GM19372 (cell line): ENCODE results near the gene B4GALNT3.

Source experiments
- ATAC-seq: cut with Tn5 transposase; IDR thresholded peaks from one replicate; pipeline ENCODE4 v1.9.1; 2021; ENCODE audit warnings: mild to moderate bottlenecking, low read depth, moderate library complexity; ENCODE audit not compliant: unreplicated experiment

The B4GALNT3 gene

DNA sequence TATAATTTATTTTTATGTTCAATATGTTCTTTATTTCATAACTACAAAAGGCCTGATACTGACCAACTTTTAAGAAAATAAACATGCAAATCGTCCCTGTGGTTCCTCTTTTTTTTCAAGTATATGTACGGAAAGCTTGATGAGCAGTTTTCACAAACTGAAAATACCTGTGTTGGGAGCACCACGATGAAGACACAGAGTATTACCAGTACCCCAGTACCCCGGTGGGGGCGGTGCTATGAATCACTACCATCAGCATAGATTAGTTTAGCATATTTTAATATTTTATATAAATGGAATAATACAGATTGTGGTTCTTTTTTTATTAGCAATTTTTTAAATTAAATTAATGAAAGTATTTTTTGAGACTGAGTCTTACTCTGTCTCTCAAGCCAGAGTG lies 7.0 kb downstream of the B4GALNT3 start:
- no peak for ATAC-seq

DNA sequence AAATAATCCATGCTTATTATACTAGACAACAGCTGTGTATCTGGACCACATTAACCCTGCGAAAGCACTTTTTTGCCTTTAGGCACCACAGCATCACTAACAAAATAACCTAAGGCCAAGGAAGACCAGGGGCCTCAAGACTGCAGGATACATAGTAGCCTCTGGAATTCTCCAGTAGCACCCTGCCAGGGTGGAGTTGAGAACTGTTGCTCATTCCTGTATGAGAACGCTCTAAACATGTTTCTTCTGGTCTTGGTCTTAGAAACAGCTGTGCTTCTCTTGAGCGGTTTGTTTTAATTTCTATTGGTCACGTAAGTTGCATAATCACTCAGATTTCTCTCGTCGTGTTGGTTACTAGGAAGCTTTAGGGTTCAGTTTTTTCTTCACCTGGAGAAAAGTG lies 7.9 kb downstream of the B4GALNT3 start:
- no peak for ATAC-seq

DNA sequence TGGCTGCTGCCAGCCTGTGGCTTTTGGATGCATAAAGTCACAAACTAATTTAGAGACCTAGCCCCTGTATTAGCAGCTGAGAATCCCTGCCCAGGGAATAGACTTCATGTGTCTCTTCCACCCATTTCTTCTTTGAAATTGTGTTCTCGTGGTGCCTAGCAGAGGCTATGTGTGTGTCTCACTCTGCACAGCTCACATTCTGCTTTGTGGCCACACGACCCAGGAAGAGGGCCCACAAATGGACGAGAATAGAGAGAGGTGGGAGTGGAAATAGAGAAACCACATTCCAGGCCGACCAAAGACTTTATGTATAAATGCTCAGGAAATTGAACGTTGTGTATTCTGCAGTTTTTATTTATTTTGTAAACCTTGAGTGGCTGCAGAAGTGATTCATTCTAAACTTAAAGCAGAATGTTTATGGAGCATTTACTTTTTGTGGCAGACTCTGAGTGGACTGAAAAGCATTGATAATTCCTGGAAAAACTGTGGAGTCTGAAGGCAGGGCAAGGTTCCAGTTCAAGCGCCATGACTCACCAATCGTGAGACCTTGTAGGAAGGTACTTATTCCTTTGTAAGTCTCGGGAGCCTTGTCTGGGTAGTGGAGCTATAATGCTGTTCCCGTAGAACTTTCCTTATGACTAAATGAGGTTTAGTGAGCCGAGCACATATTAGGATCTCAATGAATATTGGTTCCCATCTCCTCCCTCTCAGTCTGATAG lies 9.1 kb downstream of the B4GALNT3 start:
- ATAC-seq = no peak

DNA sequence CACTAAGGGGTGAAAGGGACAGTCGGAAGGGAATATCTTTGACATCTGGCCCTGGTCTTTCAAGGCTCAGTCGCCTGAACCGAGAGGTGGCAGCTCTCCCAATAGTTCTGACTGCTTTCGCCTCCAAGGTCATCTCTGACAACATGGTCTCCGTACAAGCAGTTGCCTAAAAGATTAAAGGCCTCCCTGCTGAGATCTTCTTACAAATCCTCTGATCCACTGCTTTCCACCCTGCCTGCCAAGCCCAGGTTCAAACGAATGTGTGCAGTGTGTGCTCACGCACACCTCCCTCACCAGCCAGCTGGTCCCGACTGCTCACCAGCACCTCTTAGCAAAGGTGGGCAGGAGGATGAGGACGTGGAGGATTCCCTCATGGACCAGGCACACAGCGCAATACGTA lies 10.4 kb downstream of the B4GALNT3 start:
- ATAC-seq = no peak

DNA sequence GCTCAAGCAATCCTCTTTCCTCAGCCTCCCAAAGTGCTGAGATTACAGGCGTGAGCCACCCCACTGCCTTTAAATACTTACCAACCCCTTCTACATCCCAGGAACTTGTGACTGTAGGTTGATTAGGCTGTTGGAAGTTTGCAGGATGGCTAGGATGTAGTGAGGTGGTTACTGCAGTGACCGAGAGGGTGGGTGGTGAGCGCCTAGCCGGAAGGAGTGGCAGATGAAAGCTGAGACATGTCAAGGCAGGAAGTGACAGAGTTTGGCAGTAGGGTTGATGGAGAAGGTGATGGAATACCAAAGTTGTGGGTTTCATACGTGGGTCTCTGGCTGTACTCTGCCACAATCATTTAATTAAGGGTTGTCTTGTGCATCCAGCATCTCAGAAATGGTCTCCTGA lies 13.5 kb downstream of the B4GALNT3 start:
- no peak for ATAC-seq

DNA sequence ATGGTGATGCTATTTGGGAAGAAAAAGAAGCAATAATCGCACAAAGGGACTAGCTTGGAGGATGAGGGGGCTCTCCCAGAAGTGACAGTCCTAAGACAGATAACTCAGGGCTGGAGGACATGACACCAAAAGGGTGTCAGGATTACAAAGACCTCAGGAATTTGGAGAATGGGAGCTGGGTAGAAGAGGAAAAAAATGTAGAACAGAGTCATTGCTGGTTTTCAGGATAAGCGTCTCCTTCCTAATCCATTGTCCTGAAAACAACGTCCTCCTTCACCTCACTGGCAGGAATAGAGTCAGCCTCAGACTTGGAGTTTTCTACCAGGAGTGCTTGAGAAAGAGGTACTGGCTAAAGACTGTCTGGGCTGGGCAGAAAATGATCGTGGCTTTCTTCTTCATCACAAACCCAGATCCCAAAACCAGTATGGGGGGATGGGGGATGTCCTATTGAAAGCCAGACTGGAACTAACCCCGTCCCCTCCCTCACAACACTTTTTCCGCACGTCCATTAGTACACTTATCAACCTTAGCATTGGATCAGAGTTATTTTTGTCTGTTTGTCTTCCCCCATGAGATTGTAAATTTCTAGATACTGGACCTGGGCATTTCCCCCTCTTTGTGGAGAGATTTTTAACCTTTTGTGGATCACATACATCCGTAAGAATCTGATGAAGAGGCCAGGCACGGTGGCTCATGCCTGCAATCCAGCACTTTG lies 14.3 kb downstream of the B4GALNT3 start:
- no peak for ATAC-seq

DNA sequence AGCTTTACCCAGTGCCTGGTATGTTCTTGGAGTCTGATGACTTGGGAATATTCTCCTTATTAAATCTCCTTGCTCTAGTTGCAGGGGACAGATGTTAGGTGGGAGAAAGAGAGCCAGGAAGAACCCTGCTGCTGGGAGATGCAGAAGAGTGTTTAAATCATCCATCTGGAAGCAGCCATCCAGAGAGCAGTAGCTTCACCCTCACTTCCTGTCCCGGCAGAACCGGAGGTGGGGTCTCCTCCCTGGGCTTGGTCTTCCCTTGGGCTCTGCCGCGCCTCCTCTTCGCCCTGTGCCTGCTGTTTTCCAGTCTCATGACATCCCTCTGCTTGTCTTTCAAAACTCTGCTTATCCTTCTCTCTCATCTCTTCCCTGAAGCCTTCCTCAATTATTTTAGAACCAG lies 15.5 kb downstream of the B4GALNT3 start:
- no peak for ATAC-seq

DNA sequence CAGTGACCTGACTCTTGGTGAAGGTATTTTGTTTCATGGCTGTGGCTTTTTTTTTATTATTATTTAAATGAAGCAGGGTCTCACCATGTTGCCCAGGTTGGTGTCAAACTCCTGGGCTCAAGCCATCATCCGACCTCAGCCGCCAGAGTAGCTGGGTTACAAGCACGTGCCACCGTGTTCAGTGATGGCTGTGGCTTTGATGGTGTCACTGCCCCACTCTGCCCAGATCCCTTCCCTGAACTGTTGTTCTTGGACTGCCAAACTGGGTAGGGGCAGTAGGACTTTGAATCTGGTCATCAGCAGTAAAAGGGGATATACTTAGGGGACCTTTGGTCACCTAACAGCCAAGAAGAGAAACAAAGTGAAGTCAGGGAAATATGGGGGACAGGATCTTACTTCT lies 19.4 kb downstream of the B4GALNT3 start:
- ATAC-seq = no peak

DNA sequence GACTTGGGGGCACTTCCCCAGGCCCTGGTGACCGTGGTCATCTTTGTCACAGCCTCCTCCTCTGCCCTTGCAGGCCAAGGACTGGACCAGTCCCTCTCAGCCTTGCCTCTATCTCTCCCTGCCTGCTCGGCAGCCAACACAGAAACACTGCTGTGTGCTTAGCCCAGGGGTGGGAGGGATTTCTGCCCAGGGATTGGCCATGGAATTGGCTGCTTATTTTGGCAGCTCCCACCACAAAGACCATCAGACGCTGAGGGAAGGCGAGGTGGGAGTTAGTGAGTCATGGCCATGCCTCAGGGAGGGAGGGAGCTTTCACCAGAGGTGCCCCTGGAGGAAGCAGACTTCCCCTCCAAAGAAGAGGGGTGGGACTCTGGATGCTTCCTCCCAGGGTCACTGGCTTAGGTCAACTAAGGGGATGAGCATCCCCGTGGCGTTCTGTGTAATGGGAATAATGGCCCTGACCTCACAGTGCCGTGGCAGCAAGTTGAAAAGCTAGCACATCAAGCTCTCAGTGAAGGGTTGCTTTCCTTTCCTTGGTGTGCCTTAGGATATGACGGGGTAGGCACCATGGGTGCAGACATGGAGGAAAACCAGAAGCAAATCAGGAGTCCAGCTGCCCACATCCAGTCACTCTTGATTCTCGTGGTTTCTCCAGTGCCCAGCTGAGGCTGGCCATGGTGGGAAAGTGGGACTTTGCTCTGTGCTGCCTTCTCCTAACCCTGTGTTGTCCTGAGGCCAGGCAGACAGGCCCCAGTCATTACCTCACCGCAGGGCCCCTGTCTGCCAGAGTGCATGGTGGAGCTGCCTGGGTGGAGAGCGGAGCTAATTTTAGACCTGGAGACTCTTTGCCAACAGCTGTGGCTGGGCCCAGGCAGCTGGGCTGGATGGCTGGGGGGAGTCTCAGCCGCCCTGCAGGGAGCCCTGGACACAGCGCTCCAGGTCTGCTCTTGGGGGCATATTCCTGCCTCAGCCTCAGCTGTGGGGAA lies 21.4 kb downstream of the B4GALNT3 start:
- no peak for ATAC-seq

DNA sequence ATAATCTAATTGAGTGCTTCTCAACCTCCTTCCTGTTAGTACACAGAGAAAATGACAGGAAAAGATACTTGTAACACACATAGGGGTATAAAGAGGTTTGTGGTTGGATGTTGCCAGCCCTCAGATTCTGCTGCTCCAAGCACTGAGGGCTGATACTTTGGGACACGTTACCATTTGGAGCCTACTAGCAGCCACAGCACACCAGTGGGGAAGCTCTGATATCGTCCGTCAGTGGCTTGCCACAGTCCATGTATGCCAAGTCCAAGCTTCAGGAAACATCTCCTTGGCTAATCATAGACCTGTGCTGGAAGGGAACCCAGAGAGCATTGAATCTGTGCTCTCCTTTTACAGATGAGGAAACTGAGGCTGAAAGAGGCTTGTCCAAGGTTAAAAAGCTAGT lies 22.3 kb downstream of the B4GALNT3 start:
- ATAC-seq = no peak

DNA sequence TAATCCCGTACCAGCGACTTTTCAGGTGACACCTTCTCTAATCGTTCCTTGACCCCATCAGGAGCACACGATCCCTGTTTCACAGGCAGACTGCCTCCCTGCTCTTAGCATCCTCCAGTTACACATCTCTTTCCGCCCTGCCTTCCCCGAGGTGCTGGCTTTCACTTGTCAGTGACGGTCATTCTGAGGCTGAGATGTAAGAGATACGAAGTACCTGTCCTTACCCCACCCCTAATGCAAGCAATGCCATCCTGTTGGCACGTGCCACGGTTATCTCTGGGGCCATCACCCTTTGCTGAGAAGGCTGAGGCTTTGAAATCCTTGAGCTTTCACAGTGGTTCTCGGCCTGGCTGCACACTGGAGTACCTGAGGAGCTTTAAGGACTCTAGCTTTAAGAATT lies 24.4 kb downstream of the B4GALNT3 start:
- no peak for ATAC-seq

DNA sequence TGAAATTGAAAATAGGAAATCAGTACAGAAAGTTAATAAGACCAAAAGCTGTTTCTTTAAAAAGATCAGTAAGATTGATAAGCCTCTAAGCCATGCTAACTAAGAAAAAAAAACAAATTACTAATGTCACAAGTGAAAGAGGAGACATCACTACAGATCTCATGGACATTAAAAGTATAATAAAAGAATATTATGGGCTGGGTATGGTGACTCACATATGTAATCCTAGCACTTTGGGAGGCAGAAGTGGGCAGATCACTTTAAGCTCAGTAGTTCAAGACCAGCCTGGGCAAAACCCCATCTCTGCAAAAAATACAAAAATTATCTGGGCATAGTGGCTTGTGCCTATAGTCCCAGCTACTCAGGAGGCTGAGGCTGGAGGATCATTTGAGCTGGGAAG lies 30.5 kb downstream of the B4GALNT3 start:
- no peak for ATAC-seq

DNA sequence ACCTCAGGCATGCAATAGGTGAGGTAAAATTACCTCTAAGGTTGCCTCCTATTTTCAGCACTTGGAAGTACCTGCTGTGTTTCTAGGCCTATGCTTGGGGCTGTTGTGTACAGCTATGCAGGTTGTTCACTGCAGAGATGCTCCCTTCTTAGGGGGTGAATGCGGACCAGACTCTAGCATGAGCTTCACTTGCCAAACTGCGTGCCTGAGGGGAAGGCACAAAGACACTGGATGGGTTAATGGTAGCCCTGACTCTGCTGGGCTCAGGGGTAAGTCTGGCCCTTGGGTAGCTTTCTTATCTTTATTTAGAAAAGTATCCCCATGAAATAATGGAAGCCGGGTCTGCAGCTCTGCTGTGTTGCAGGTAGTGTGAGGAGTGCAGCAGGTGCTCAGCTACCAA lies 35.7 kb downstream of the B4GALNT3 start:
- no peak for ATAC-seq

DNA sequence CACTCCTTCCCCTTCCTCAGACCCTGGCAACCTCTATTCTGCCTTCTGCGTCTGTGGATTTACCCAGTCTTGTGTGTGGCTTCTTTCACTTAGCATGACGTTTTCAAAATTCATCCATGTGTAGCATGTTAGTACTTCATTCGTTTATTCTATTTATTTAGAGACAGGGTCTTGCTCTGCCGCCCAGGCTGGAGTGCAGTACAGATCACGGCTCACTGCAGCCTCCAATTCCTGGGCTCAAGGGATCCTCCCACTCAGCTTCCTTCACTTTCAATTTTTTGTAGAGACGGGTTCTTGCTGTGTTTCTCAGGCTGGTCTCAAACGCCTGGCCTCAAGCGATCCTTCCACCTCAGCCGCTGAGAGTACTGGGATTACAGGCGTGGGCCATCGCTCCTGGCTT lies 37.0 kb downstream of the B4GALNT3 start:
- ATAC-seq = no peak

DNA sequence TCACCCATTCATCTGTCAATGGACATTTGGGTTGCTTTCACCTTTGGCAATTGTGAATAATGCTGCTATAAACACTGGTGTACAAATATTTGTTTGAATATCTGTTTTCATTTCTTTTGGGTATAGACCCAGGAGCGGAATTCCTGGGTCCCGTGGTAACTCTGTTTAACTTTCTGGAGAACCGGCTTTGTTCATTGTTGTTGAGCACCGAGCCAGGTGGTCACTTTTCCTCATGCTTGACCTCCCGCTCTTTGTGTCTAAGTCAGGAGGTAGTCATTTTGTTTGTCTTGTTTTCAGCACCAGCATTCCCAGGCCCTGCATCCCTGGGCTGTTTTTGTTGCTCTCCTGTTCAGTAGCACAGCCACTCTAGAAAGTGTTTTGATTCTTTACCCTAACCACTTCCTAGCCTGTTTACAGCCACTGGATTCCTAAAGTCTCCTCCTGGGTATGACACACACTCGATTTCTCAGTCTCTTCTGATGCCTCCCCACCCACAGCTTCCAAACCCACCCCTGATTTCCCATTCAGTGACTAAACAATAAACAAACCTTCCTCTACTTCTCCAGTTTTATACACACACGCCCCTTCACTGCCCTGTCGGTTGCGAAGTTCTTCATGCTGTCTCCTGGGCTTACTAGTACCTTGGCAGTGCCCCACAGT lies 37.9 kb downstream of the B4GALNT3 start:
- ATAC-seq = no peak

DNA sequence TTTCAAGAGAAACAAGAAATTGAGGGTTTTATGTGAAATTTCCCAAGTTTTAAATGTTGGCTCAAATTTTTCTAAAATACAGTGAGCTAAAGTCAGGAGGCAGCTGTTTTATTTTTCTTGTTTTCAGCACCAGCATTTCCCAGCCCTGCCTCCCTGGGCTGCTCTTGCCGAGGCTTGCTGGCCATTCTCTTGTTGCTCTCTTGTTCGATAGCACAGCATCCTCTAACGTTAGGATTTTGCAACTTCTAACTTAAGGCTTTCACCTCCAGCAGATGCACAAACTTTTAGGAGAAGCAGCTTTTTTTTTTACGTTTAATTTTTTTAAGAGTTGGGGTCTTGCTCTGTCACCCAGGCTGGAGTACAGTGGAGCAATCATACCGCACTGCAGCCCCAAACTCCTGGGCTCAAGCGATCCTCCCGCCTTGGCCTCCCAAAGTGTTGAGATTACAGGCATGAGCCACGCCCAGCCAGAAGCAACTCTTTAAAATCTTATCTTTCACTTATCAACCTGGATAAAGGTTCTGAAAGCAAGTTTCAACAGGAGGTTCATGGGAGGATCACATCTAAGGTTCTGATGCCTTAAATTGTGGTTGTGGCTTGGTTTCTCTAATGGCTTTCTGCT lies 40.2 kb downstream of the B4GALNT3 start:
- no peak for ATAC-seq

DNA sequence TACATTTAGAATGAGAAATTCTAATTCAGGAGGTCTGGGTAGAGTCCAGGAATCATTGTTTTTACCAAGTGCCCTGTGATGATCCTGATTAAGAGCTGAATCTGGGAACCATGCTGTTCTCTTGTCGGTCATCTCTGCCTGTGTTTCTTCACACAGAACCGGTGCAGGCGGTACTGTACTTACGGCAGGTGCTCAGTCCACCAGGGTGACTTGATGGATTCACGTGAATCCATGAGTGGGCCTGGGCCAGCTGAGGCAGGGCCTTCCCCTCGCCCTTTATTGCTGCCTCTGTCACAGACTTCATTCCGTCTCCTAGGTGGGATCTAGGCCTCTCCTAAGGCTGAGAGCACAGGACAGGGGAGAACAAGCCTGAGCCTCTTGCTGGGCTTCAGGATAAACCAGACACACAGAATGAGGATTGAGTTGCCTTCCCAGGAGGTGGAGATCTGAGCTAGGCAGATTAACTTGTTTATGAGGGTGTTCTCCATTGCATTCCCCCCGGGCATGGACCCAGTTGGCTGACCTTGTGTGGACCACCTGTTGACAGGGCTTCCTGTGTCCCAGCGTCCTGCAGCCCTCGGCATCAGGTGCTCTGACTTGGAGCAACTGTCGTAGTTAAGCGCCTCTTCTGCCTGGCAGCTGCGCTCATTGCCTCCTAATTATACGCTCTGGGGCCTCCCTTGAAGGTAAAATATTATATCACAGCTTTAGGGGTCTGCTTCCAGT lies 42.1 kb downstream of the B4GALNT3 start:
- no peak for ATAC-seq

DNA sequence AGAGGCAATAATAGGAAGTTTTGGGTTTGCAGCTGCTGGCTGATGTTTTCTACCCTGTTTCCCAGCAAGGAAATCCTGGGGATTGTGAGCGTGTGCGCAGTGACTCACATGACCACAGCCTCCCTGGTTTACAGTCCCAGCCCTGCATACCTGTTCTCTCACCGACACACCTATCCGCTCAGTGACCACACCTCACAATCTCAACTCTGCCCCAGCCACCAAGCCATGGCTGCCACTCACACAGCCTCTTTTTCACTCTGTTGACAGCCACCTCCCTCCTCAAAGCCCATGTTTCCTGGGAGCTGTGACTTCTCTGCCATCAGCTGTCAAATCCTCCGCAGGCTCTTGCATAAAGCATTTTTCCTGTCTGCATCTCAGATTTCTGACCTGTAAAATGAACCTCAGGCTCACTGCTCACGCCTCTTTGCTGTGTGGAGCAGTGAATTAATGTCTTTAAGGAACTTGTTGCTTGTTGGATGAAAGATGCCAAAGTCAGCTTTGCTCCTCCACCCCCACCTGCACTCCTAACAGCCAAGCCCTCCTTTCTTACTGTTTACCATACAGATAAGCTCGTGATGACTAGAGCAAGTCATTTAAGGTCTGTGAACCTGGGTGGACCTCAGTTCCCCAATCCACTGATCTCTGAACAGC lies 43.5 kb downstream of the B4GALNT3 start:
- no peak for ATAC-seq

DNA sequence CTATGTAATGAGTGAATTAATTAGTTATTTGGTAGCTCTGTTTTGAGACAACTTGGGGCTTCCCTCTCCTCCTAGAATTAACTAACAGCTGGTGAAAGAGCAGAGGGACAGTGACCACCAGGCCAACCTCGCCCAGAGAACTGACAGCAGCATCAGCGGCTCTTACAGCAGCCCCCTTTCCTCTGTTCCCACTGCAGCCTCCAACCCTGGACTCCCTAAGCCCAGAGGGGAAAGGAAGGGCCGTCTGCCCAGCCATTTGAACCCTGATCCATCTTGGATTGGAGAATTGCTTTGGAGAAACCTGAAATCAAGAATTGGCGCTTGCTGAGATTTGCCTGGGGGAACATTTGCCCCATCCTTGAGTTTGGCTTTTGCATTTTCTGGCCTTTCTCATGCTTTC lies 45.5 kb downstream of the B4GALNT3 start:
- no peak for ATAC-seq
